SIG-M5 treated with dmso at 0.1 percent for 504 hours (cell line): ENCODE data around the gene APLP1.
A peak's percentile ranks its signal among the peaks of the same experiment; 100 is the strongest.
"Not testable (repeated sequence)": the region's sequence is repeated elsewhere in the genome, so short reads cannot be mapped to it uniquely, and the experiment has no call there.

Source experiments
- DNase-seq: peaks from one replicate; lab custom pipeline; 2025; ENCODE audit not compliant: unreplicated experiment; lab: John Stamatoyannopoulos, UW

The APLP1 gene

GRCh38 chr19:35882114-35882832 is 13.9 kb downstream of the APLP1 start:
- DNase-seq = peak; percentile 67

- no peak for DNase-seq
Observed at GRCh38 chr19:35883882-35884281, 15.5 kb downstream of the APLP1 start.

GRCh38 chr19:35885225-35885738 is 16.9 kb downstream of the APLP1 start:
- no peak for DNase-seq

GRCh38 chr19:35885904-35886303 is 17.5 kb downstream of the APLP1 start:
- no peak for DNase-seq

- no peak for DNase-seq
Observed at GRCh38 chr19:35887197-35887596, 18.8 kb downstream of the APLP1 start.

- no peak for DNase-seq
Observed at GRCh38 chr19:35888398-35888797, 20.0 kb downstream of the APLP1 start.

- DNase-seq = no peak
Observed at GRCh38 chr19:35889370-35890112, 21.2 kb downstream of the APLP1 start.

GRCh38 chr19:35890113-35890650 is 21.8 kb downstream of the APLP1 start:
- DNase-seq = no peak

- DNase-seq = not testable (repeated sequence)
Observed at GRCh38 chr19:35891819-35892218, 23.4 kb downstream of the APLP1 start.

- no peak for DNase-seq
Observed at GRCh38 chr19:35894342-35894741, 26.0 kb downstream of the APLP1 start.

GRCh38 chr19:35895911-35896642 is 27.7 kb downstream of the APLP1 start:
- no peak for DNase-seq

- no peak for DNase-seq
Observed at GRCh38 chr19:35896643-35897040, 28.3 kb downstream of the APLP1 start.

GRCh38 chr19:35897706-35898451 is 29.5 kb downstream of the APLP1 start:
- no peak for DNase-seq

GRCh38 chr19:35898499-35898809 is 30.1 kb downstream of the APLP1 start:
- DNase-seq = no peak

GRCh38 chr19:35899547-35900214 is 31.3 kb downstream of the APLP1 start:
- peak; percentile 81 for DNase-seq

- DNase-seq = no peak
Observed at GRCh38 chr19:35901055-35901644, 32.8 kb downstream of the APLP1 start.

GRCh38 chr19:35901854-35902661 is 33.7 kb downstream of the APLP1 start, which contains the start of gene HCST:
TSS of gene HCST (plus strand) at chr19:35902529. CDS start at chr19:35902594, 65 bp downstream.
- DNase-seq = peak; percentile 53

- no peak for DNase-seq
Observed at GRCh38 chr19:35902870-35903475, 34.6 kb downstream of the APLP1 start.
